ENCODE data around the gene BCCIP.

BCCIP gene

DNA sequence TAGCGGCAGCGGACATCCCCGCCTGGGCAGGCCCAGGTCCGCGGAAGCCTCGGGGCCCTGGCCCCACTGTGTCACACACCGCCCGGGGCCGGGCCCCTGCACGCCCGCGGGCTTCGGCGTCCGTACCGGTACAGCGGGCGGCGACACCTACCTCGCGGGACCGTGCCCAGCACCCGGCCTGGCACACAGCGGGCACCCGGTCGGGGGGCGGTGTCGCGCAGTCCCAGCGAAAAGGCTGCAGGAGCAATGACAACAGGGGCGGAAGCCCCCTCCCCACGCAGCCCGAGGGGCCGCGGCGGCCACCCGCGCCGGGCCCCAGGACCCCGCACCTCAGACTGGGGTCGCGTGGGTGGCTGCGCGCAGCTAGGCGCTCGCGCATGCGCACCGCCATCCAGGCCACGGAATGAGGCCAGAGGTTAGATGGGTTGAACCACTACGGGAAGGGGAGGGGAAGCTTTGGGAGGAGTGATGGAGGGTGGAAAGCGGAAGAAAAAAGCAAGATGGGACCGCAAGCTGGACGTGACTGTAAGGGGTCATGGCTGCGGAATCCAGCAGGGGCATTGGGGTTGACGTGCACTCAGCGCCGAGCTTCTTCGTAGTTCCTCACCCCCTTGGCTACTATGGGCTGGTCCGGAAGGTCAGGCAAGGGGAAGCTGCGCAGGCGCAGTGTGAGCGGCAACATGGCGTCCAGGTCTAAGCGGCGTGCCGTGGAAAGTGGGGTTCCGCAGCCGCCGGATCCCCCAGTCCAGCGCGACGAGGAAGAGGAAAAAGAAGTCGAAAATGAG is at the start of gene BCCIP, which contains the start of gene UROS:
TSS of gene BCCIP (plus strand) at position 669 of the 785 bp plus-strand sequence. CDS start at position 681, 12 bp downstream.
TSS of gene UROS (minus strand) at position 381 of the 785 bp plus-strand sequence. CDS start 6,759 bp downstream, outside the sequence.
- peak within 1 kb of the TSS; percentile 92 for H3K4me3 ChIP-seq (ENCODE audit: low read depth, low read length)
- peak; percentile 93 for DNase-seq (ENCODE audit: low read depth)
- TF ChIP-seq, protein P1, sequence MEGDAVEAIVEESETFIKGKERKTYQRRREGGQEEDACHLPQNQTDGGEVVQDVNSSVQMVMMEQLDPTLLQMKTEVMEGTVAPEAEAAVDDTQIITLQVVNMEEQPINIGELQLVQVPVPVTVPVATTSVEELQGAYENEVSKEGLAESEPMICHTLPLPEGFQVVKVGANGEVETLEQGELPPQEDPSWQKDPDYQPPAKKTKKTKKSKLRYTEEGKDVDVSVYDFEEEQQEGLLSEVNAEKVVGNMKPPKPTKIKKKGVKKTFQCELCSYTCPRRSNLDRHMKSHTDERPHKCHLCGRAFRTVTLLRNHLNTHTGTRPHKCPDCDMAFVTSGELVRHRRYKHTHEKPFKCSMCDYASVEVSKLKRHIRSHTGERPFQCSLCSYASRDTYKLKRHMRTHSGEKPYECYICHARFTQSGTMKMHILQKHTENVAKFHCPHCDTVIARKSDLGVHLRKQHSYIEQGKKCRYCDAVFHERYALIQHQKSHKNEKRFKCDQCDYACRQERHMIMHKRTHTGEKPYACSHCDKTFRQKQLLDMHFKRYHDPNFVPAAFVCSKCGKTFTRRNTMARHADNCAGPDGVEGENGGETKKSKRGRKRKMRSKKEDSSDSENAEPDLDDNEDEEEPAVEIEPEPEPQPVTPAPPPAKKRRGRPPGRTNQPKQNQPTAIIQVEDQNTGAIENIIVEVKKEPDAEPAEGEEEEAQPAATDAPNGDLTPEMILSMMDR (IDR thresholded peaks at IDR 0.05; ENCODE audit: low read depth, low read length), result no peak
- TF ChIP-seq MYC (IDR thresholded peaks at IDR 0.05; ENCODE audit: low read depth, low read length) (no peak), POLR2A (IDR thresholded peaks at IDR 0.05; ENCODE audit: extremely low read depth, insufficient read length) (peak; percentile 83)
- TF ChIP-seq, protein P2, sequence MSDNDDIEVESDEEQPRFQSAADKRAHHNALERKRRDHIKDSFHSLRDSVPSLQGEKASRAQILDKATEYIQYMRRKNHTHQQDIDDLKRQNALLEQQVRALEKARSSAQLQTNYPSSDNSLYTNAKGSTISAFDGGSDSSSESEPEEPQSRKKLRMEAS (IDR thresholded peaks at IDR 0.05; ENCODE audit: low read depth, low read length), result no peak; the same call in 1 of the 2 replicates

DNA sequence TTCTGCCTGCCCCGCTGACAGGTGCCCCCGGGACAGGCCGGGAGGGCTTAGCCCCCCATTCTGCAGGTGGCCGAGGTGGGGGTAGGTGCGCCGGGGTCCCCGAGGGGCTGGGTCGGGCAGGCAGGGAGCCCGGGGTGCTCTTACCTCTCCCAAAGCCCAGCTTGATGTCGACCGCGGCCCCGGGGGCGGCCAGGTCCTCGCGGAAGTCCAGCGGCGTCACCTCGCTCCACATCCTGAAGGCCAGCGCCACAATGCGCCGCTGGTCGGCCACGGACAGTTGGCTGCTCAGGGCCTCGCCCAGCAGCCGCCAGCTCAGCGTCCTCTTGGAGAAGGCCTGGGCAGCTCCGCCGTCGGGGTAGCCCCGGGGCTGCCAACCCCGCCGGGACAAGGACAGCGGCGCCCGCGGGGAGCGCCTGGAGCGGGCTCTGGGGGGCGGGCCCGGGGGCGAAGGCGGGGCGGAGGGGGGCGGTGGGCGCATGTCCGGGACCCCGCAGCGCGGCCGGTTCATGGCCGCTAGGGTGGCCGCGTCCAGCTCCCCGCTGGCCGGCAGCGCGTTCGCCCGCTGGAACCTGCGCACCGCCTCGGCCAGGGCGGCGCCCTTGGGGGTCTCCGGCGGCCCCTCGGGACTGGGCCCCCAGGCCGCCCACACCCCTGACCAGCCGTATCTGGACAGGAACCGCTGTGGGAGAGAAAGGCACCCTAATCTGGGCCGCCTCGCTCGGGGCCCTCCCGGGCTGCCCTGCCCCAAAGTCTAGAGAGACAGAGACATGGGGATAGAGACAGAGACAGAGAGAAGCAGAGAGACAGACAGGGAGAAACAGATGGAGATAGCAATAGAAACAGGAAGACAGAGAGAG is 49.4 kb upstream of the BCCIP start:
- no peak for TF ChIP-seq POLR2A (IDR thresholded peaks at IDR 0.05; ENCODE audit: extremely low read depth, insufficient read length)
- TF ChIP-seq, protein P2 (IDR thresholded peaks at IDR 0.05; ENCODE audit: low read depth, low read length), result no peak
- TF ChIP-seq MYC (IDR thresholded peaks at IDR 0.05; ENCODE audit: low read depth, low read length), result no peak
- TF ChIP-seq, protein P1 (IDR thresholded peaks at IDR 0.05; ENCODE audit: low read depth, low read length), result no peak
- no peak overlapping the region for H3K4me3 ChIP-seq (ENCODE audit: low read depth, low read length)
- no peak for DNase-seq (ENCODE audit: low read depth)

DNA sequence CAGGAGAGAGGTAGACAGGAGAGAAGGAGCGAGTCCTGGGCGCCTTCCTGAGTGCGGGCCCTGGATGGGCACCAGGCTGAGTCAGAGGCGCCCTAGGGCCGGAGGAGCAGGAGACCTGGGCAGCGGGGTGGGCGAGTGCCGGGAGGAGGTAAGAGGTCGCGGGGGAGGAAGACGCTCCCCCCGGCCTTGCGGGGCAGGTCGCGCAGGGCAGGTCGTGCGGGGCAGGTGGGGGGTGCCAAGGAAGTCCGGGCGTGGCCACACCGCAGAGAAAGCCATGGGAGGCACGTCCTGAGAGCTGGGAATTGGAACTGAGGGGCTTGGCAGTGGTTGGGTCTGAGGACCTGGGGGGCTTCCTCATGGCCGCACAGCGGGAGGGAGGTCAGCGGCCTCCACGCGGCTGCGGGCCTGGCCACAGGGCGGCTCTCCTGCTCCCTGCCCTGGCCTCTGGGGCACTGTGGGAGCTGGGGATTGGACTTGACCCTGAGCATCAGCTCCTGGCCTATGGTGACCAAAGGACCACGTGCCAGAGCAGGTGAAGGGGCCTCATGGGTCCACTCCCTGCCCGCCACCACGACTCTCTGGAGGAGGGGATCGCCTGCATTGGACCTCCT is 48.7 kb upstream of the BCCIP start:
- no peak overlapping the region for H3K4me3 ChIP-seq (ENCODE audit: low read depth, low read length)
- no peak for DNase-seq (ENCODE audit: low read depth)
- TF ChIP-seq MYC (IDR thresholded peaks at IDR 0.05; ENCODE audit: low read depth, low read length) (no peak), POLR2A (IDR thresholded peaks at IDR 0.05; ENCODE audit: extremely low read depth, insufficient read length) (no peak)
- TF ChIP-seq, protein P2 (IDR thresholded peaks at IDR 0.05; ENCODE audit: low read depth, low read length), result no peak
- TF ChIP-seq, protein P1 (IDR thresholded peaks at IDR 0.05; ENCODE audit: low read depth, low read length), result no peak

DNA sequence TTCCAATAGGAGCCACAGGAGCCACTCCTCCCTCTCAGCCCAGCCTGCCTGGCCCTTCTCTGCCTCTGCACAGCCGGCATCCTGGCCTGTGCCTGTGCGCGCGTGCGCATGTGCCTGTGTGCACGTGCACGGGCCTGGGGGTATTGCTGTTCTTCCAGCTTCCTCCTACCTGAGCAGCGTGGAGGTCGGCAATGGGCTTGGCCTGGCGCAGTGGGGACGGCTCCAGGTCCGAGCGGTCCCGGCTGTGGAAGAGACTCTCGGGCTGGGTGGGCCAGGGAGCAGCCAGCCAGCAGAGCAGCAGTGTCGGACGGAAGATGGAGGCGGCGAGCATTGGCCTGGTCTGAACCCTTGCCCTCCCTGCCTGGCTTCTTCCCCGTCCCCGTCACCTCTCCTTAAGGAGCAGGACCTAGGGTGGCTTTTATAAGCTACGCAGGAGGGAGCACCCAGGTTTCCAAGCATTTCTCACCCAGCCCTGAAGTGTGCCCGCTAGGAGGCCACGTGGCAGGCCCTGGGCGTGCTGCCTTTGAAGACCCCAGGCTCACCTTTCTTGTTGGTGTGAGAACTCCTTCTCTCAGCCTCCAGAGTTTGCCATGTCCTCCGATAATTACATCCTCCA is 47.7 kb upstream of the BCCIP start, which contains the start of gene MMP21:
TSS of gene MMP21 (minus strand) at position 331 of the 616 bp plus-strand sequence. CDS start at position 331, 0 bp downstream.
- TF ChIP-seq, protein P1 (IDR thresholded peaks at IDR 0.05; ENCODE audit: low read depth, low read length), result no peak
- TF ChIP-seq, protein P2 (IDR thresholded peaks at IDR 0.05; ENCODE audit: low read depth, low read length), result no peak
- no peak for TF ChIP-seq POLR2A (IDR thresholded peaks at IDR 0.05; ENCODE audit: extremely low read depth, insufficient read length)
- TF ChIP-seq MYC (IDR thresholded peaks at IDR 0.05; ENCODE audit: low read depth, low read length), result no peak
- no peak for DNase-seq (ENCODE audit: low read depth)
- no peak within 1 kb of the TSS for H3K4me3 ChIP-seq (ENCODE audit: low read depth, low read length)

DNA sequence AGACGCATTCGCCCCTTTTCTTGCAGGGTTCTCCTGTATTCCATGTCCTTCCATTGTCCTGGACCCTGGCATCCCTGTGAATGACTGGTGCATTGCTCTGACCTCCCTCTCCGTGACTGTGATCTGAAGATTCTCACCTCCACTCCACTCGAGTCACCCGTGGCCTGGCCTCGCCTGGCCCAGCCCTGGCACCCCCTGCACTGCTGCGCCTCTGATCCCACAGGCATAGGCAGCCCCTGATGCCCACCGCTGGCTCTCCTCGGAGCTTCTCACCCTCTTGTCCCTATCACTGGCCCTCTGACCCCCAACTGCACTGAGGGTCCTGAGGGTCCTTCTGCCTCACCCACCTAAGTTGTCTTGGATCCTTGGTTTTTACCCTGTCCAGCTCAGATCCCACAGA is 45.5 kb upstream of the BCCIP start:
- no peak overlapping the region for H3K4me3 ChIP-seq (ENCODE audit: low read depth, low read length)
- TF ChIP-seq MYC (IDR thresholded peaks at IDR 0.05; ENCODE audit: low read depth, low read length) (no peak), POLR2A (IDR thresholded peaks at IDR 0.05; ENCODE audit: extremely low read depth, insufficient read length) (no peak)
- TF ChIP-seq, protein P1 (IDR thresholded peaks at IDR 0.05; ENCODE audit: low read depth, low read length), result no peak
- TF ChIP-seq, protein P2 (IDR thresholded peaks at IDR 0.05; ENCODE audit: low read depth, low read length), result no peak
- DNase-seq (ENCODE audit: low read depth), result no peak
